CD14-positive monocyte (primary cell): ENCODE results near the gene GLIPR1L1. TPM values are rescaled to one million over a fixed set of nuclear protein-coding genes. Genes with fewer than 3 reads are reported as not detected.

ENCODE experiments used
- DNase-seq, 3 donors: peaks; one replicate each; pipeline ENCODE4 v3.0.0-alpha.2; 2011 to 2022
- H2AFZ ChIP-seq: 2 replicates; pipeline ENCODE4 v1.6.0; 2012; ENCODE audit warnings: mild to moderate bottlenecking, low read depth, low read length, inconsistent platforms; ENCODE audit not compliant: insufficient read depth, poor library complexity, severe bottlenecking
- H3K27ac ChIP-seq, 2 donors: 1 replicate in 1 of 2; 2 replicates in 1 of 2; pipeline ENCODE4 v1.5.1; 2012 to 2013; ENCODE audit warnings: low read length in 2 of 2, control low read depth in 1 of 2, inconsistent platforms in 1 of 2, low read depth in 1 of 2, mild to moderate bottlenecking in 1 of 2
- H3K27me3 ChIP-seq, 2 donors: one replicate each; pipeline versions ENCODE4 v1.6.0 to v1.6.1; 2011 to 2013; ENCODE audit warnings: low read length in 2 of 2; ENCODE audit not compliant: control insufficient read depth in 2 of 2, insufficient read depth in 2 of 2
- H3K36me3 ChIP-seq, 2 donors: replicated peaks in 1 of 2; 1 replicate in 1 of 2; 2 replicates in 1 of 2; pipeline versions ENCODE4 v1.5.1 to v1.6.1; 2012 to 2013; ENCODE audit warnings: low read length in 2 of 2, control low read depth in 1 of 2, inconsistent platforms in 1 of 2, mild to moderate bottlenecking in 1 of 2; ENCODE audit not compliant: insufficient read depth in 2 of 2, control insufficient read depth in 1 of 2
- H3K4me1 ChIP-seq, 2 donors: 1 replicate in 1 of 2; 2 replicates in 1 of 2; pipeline versions ENCODE4 v1.5.1 to v1.6.1; 2012 to 2013; ENCODE audit warnings: low read length in 2 of 2, control low read depth in 1 of 2, inconsistent platforms in 1 of 2, mild to moderate bottlenecking in 1 of 2, moderate library complexity in 1 of 2; ENCODE audit not compliant: insufficient read depth in 2 of 2, control insufficient read depth in 1 of 2
- H3K4me2 ChIP-seq: replicated peaks from 2 replicates; pipeline ENCODE3; 2012; ENCODE audit warnings: low read length, moderate library complexity, mild to moderate bottlenecking; ENCODE audit not compliant: poor library complexity, severe bottlenecking; ENCODE audit errors: extremely low read depth
- H3K4me3 ChIP-seq, 3 experiments: fragments of 200-600 bp in 1 of 3; sonication (generic) in 1 of 3; replicated peaks in 1 of 3; 1 replicate in 2 of 3; 2 replicates in 1 of 3; pipeline ENCODE4 v1.5.1; 2011 to 2013; ENCODE audit warnings: low read length in 3 of 3, mild to moderate bottlenecking in 3 of 3, control low read depth in 2 of 3, low read depth in 2 of 3, inconsistent platforms in 1 of 3, moderate library complexity in 1 of 3
- H3K79me2 ChIP-seq: 2 replicates; pipeline ENCODE4 v1.6.0; 2012; ENCODE audit warnings: mild to moderate bottlenecking, control low read depth, inconsistent platforms, low read length, moderate library complexity; ENCODE audit not compliant: insufficient read depth
- H3K9ac ChIP-seq: 2 replicates; pipeline ENCODE4 v1.6.0; 2017; ENCODE audit warnings: low read length, mild to moderate bottlenecking; ENCODE audit not compliant: insufficient read depth, poor library complexity, severe bottlenecking
- H3K9me3 ChIP-seq, 2 donors: replicated peaks in 1 of 2; 1 replicate in 1 of 2; 2 replicates in 1 of 2; pipeline versions ENCODE4 v1.5.1 to v1.6.1; 2012 to 2013; ENCODE audit warnings: low read length in 2 of 2, control low read depth in 1 of 2; ENCODE audit not compliant: control insufficient read depth in 1 of 2, insufficient read depth in 1 of 2
- H4K20me1 ChIP-seq: 2 replicates; pipeline ENCODE4 v1.6.0; 2012; ENCODE audit warnings: mild to moderate bottlenecking, low read length, control low read depth, moderate library complexity; ENCODE audit not compliant: insufficient read depth
- H3K27ac Mint-ChIP-seq, 7 donors: one replicate each; pipeline ENCODE4 v1.8.0; 2020; ENCODE audit warnings: mild to moderate bottlenecking in 7 of 7, mixed read lengths in 7 of 7, moderate library complexity in 6 of 7, inconsistent platforms in 2 of 7
- H3K27me3 Mint-ChIP-seq, 3 donors: one replicate each; pipeline ENCODE4 v1.8.0; 2021 to 2022; ENCODE audit warnings: low read depth in 3 of 3, mild to moderate bottlenecking in 3 of 3, mixed read lengths in 3 of 3, moderate library complexity in 3 of 3, inconsistent platforms in 1 of 3
- H3K36me3 Mint-ChIP-seq, 2 donors: one replicate each; pipeline ENCODE4 v1.8.0; 2020; ENCODE audit warnings: mixed read lengths in 2 of 2, inconsistent platforms in 1 of 2, mild to moderate bottlenecking in 1 of 2
- H3K4me1 Mint-ChIP-seq: one replicate; pipeline ENCODE4 v1.8.0; 2020; ENCODE audit warnings: mild to moderate bottlenecking, mixed read lengths
- H3K4me3 Mint-ChIP-seq, 2 donors: one replicate each; pipeline ENCODE4 v1.8.0; 2020; ENCODE audit warnings: mild to moderate bottlenecking in 2 of 2, mixed read lengths in 2 of 2, moderate library complexity in 1 of 2
- H3K9me3 Mint-ChIP-seq, 7 donors: one replicate each; pipeline ENCODE4 v1.8.0; 2020 to 2022; ENCODE audit warnings: mixed read lengths in 7 of 7, mild to moderate bottlenecking in 6 of 7, moderate library complexity in 6 of 7, inconsistent platforms in 2 of 7
- CTCF ChIP-seq: fragments of 200-600 bp; IDR thresholded peaks from one replicate; pipeline ENCODE4 v1.8.0; 2022; ENCODE audit warnings: antibody characterized with exemption, mild to moderate bottlenecking
- WGBS: methylation state at CpG from one replicate; pipeline ENCODE4 v1.1.5; 2013; ENCODE audit warnings: missing lambda C conversion rate; ENCODE audit not compliant: insufficient coverage; 5-methylcytosine and 5-hydroxymethylcytosine counted together
- intact Hi-C, 2 donors: fragments of 100-400 bp; cut with micrococcal nuclease; formaldehyde crosslinking; loops; one replicate each; pipeline versions ENCODE4 v1.15.0 to v1.15.1; 2023
- polyA minus RNA-seq: library from RNA; depleted of rRNA, polyadenylated mRNA; stranded (reverse); fragments of >200 nt; gene quantifications from 2 replicates; pipeline ENCODE4 v1.2.3, GENCODE V29; 2012
- polyA plus RNA-seq, 3 donors: library from polyadenylated mRNA; depleted of rRNA in 1 of 3; unstranded in 2 of 3; stranded (reverse) in 1 of 3; fragments of 300-500 nt in 2 of 3; fragments of >200 nt in 1 of 3; fragmentation: Illumina TruSeq in 2 of 3; gene quantifications; 1 replicate in 2 of 3; 2 replicates in 1 of 3; pipeline ENCODE4 v1.2.3, GENCODE V29; 2012 to 2021
- total RNA-seq, 12 experiments: library from RNA in 1 of 12; stranded (reverse) in 1 of 12; fragments of 120-200 nt in 1 of 12; gene quantifications; one replicate each; pipeline ENCODE4 v1.2.4 and lab custom pipeline; 2013 to 2026; ENCODE audit warnings: mixed read lengths in 6 of 12, inconsistent platforms in 1 of 12

The GLIPR1L1 gene
- not detected for total RNA-seq (2013)
- polyA plus RNA-seq (not detected), polyA minus RNA-seq (not detected in 2 replicates), total RNA-seq (lab: John Stamatoyannopoulos, UW) (0 to 1.2 (median 0.05) reads per million in 11 experiments)

- WGBS: 0% methylated on average over 8 of the region's 23 CpGs
These were observed at the start of gene GLIPR1L1 for GRCh38 chr12:75334384-75335030. GLIPR1L1 (plus strand) TSS chr12:75334670; CDS start chr12:75334729, 59 bp downstream.

GRCh38 chr12:75288860-75289259 lies 45.6 kb upstream of the GLIPR1L1 start:
- intact Hi-C loops: no loop called here
- Histone ChIP-seq H3K9me3 (no peaks in the 10 kb centered on the region), H3K4me3 (no peak overlapping the region), H3K9ac (no peak overlapping the region), H3K27ac (no peak overlapping the region), H3K36me3 (no peaks in the 10 kb centered on the region), H3K79me2 (no peaks in the 10 kb centered on the region), H4K20me1 (no peaks in the 10 kb centered on the region), H3K4me1 (no peaks in the 10 kb centered on the region), H2AFZ (no peak overlapping the region), H3K4me2 (no peak overlapping the region), H3K27me3 (no peaks in the 10 kb centered on the region)
- 67% methylated on average over 1 of the region's 1 CpG for WGBS
- Mint-ChIP-seq H3K36me3 (no peaks in the 10 kb centered on the region), H3K27me3 (peaks cover 0 to 3% (median 1%) of the 10 kb centered on the region in 3 donors), H3K27ac (no peak overlapping the region), H3K9me3 (no peaks in the 10 kb centered on the region), H3K4me1 (no peaks in the 10 kb centered on the region), H3K4me3 (no peak overlapping the region)
- TF ChIP-seq CTCF: no peak
- DNase-seq: no peak

More at GRCh38 chr12:75334384-75335030, at the start of gene GLIPR1L1:
- Histone ChIP-seq H3K4me1 (peaks cover 16 to 18% of the 10 kb centered on the region in 2 donors), H3K79me2 (no peaks in the 10 kb centered on the region), H3K27ac (no peak within 1 kb of the TSS), H3K9me3 (no peaks in the 10 kb centered on the region), H3K36me3 (no peaks in the 10 kb centered on the region), H3K9ac (no peak within 1 kb of the TSS), H2AFZ (peak within 1 kb of the TSS; percentile 82), H4K20me1 (no peaks in the 10 kb centered on the region), H3K27me3 (peaks cover 0 to 6% of the 10 kb centered on the region in 2 donors), H3K4me2 (peak within 1 kb of the TSS; percentile 83), H3K4me3 (peak within 1 kb of the TSS; percentile 11 to 69 (median 12))
- peak within 1 kb of the TSS in 1 of 7 donors; percentile 72 for H3K27ac Mint-ChIP-seq
- peak; percentile 89 for TF ChIP-seq CTCF
- H3K4me3 Mint-ChIP-seq: peak within 1 kb of the TSS; percentile 71 to 90
- peaks cover 18% of the 10 kb centered on the region for H3K4me1 Mint-ChIP-seq
- peaks cover 0 to 2% (median 0%) of the 10 kb centered on the region in 7 donors for H3K9me3 Mint-ChIP-seq
- no peaks in the 10 kb centered on the region for H3K36me3 Mint-ChIP-seq
- peak; percentile 76 to 87 (median 83) for DNase-seq
- intact Hi-C loops: loop anchor here (10.0 kb wide), 2 partner anchors 70 to 150 kb away; partner anchors contain the start of gene GLIPR1 (in 2 of the 2)
- H3K27me3 Mint-ChIP-seq: peaks cover 4 to 14% (median 9%) of the 10 kb centered on the region in 3 donors
